ENCODE data around the gene CELF5. TPM values are rescaled to one million over a fixed set of nuclear protein-coding genes. Genes with fewer than 3 reads are reported as not detected.

Gene CELF5
- total and polyA plus RNA-seq, 2 experiments from 2014 or later: 5.6 to 10.6 TPM

DNA sequence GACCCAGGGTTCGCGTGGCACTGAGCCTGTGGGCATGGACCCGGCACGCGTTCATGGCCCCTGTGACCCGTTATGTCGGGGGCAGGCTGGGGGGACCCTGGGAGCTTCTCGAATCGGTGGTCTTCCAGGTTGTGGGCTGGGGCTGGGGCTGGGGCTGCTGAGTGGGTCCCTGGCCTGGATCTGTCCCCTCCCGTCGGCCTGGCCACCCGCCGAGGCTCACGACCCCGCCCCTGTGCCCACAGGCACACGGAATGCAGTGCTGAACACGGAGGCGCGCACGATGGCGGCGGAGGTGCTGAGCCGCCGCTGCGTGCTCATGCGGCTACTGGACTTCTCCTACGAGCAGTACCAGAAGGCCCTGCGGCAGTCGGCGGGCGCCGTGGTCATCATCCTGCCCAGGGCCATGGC is 32.2 kb upstream of the CELF5 start:
- no peak overlapping the region for H3K27ac Mint-ChIP-seq
- Histone ChIP-seq H3K36me3 (ENCODE audit: insufficient read depth) (no peaks in the 10 kb centered on the region; the same call in 1 of the 2 replicates), H3K9me2 (ENCODE audit: insufficient read depth) (no peaks in the 10 kb centered on the region), H3K4me1 (ENCODE audit: insufficient read depth) (peaks cover under 1% of the 10 kb centered on the region; the same call in 1 of the 2 replicates), H2AFZ (no peak overlapping the region), H3F3A (replicated peaks; ENCODE audit: low read depth) (no peaks in the 10 kb centered on the region), H4K20me1 (replicated peaks; ENCODE audit: insufficient read depth) (peaks cover 9% of the 10 kb centered on the region), H3K27ac (ENCODE audit: low read depth) (no peak overlapping the region), H3K4me2 (no peak overlapping the region), H3K4me3 (no peak overlapping the region), H3K27me3 (ENCODE audit: insufficient read depth) (no peaks in the 10 kb centered on the region), H3K79me2 (replicated peaks; ENCODE audit: insufficient read depth) (peaks cover 57% of the 10 kb centered on the region)
- no peak for TF ChIP-seq EZH2phosphoT487 (IDR thresholded peaks at IDR 0.05; ENCODE audit: unreplicated experiment)
- TF ChIP-seq NANOG (IDR thresholded peaks at IDR 0.05; ENCODE audit: borderline replicate concordance): no peak
- TF ChIP-seq, protein P1, sequence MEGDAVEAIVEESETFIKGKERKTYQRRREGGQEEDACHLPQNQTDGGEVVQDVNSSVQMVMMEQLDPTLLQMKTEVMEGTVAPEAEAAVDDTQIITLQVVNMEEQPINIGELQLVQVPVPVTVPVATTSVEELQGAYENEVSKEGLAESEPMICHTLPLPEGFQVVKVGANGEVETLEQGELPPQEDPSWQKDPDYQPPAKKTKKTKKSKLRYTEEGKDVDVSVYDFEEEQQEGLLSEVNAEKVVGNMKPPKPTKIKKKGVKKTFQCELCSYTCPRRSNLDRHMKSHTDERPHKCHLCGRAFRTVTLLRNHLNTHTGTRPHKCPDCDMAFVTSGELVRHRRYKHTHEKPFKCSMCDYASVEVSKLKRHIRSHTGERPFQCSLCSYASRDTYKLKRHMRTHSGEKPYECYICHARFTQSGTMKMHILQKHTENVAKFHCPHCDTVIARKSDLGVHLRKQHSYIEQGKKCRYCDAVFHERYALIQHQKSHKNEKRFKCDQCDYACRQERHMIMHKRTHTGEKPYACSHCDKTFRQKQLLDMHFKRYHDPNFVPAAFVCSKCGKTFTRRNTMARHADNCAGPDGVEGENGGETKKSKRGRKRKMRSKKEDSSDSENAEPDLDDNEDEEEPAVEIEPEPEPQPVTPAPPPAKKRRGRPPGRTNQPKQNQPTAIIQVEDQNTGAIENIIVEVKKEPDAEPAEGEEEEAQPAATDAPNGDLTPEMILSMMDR (conservative IDR thresholded peaks at IDR 0.05; ENCODE audit: low read depth in 2 of 2): no peak
- TF ChIP-seq ZNF331 (CRISPR knock-in tag; IDR thresholded peaks at IDR 0.05; ENCODE audit: low read depth): no peak
- TF ChIP-seq REST (IDR thresholded peaks at IDR 0.05; ENCODE audit: unreplicated experiment): no peak
- no peak for TF ChIP-seq CREB1 (CRISPR knock-in tag; IDR thresholded peaks at IDR 0.05; ENCODE audit: low read depth)
- DNase-seq (ENCODE audit: low spot score) (no peak), ATAC-seq (no peak)
- H3K36me3 Mint-ChIP-seq (ENCODE audit: low read depth): peaks cover 18% of the 10 kb centered on the region
- peaks cover 4% of the 10 kb centered on the region for H3K27me3 Mint-ChIP-seq (ENCODE audit: insufficient read depth, low read depth, poor library complexity)
- H3K4me1 Mint-ChIP-seq: peaks cover 14% of the 10 kb centered on the region
- no peak overlapping the region for H3K4me3 Mint-ChIP-seq
- H3K9me3 Mint-ChIP-seq: no peaks in the 10 kb centered on the region; the same call in 2 of the 3 replicates

- Histone ChIP-seq H3K4me1 (ENCODE audit: insufficient read depth) (no peaks in the 10 kb centered on the region), H3K4me2 (no peak overlapping the region), H3K4me3 (no peak overlapping the region), H3K27me3 (ENCODE audit: insufficient read depth) (no peaks in the 10 kb centered on the region), H3F3A (replicated peaks; ENCODE audit: low read depth) (no peaks in the 10 kb centered on the region), H3K79me2 (replicated peaks; ENCODE audit: insufficient read depth) (peaks cover 52% of the 10 kb centered on the region), H4K20me1 (replicated peaks; ENCODE audit: insufficient read depth) (peaks cover 5% of the 10 kb centered on the region), H3K36me3 (ENCODE audit: insufficient read depth) (no peaks in the 10 kb centered on the region; the same call in 1 of the 2 replicates), H3K9me2 (ENCODE audit: insufficient read depth) (no peaks in the 10 kb centered on the region), H3K27ac (ENCODE audit: low read depth) (no peak overlapping the region), H2AFZ (no peak overlapping the region)
- Mint-ChIP-seq H3K27me3 (ENCODE audit: insufficient read depth, low read depth, poor library complexity) (peaks cover 4% of the 10 kb centered on the region), H3K4me3 (no peak overlapping the region), H3K36me3 (ENCODE audit: low read depth) (peaks cover 18% of the 10 kb centered on the region), H3K9me3 (no peaks in the 10 kb centered on the region; the same call in 2 of the 3 replicates), H3K4me1 (peaks cover 10% of the 10 kb centered on the region), H3K27ac (no peak overlapping the region)
- ATAC-seq: no peak
- DNase-seq (ENCODE audit: low spot score): no peak
- TF ChIP-seq EZH2phosphoT487 (IDR thresholded peaks at IDR 0.05; ENCODE audit: unreplicated experiment) (no peak), POLR2AphosphoS5 (IDR thresholded peaks at IDR 0.05; ENCODE audit: low read depth) (no peak), NANOG (IDR thresholded peaks at IDR 0.05; ENCODE audit: borderline replicate concordance) (no peak), JUNB (IDR thresholded peaks at IDR 0.05; ENCODE audit: unreplicated experiment) (no peak), STAT1 (IDR thresholded peaks at IDR 0.05; ENCODE audit: unreplicated experiment) (no peak), ZNF331 (CRISPR knock-in tag; IDR thresholded peaks at IDR 0.05; ENCODE audit: low read depth) (no peak)
- TF ChIP-seq, protein P2, sequence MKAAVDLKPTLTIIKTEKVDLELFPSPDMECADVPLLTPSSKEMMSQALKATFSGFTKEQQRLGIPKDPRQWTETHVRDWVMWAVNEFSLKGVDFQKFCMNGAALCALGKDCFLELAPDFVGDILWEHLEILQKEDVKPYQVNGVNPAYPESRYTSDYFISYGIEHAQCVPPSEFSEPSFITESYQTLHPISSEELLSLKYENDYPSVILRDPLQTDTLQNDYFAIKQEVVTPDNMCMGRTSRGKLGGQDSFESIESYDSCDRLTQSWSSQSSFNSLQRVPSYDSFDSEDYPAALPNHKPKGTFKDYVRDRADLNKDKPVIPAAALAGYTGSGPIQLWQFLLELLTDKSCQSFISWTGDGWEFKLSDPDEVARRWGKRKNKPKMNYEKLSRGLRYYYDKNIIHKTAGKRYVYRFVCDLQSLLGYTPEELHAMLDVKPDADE (IDR thresholded peaks at IDR 0.05): no peak
- TF ChIP-seq, protein P1 (conservative IDR thresholded peaks at IDR 0.05; ENCODE audit: low read depth in 2 of 2): no peak
Measured at GRCh38 chr19:3192684-3193083, 31.8 kb upstream of the CELF5 start.

Measured in GM23338 (cell line).